SW 1271 (cell line): ENCODE data around the gene COL5A1.

Experiments used
- DNase-seq, 2 experiments: peaks; one replicate each; lab custom pipeline; 2025; lab: John Stamatoyannopoulos, UW

The COL5A1 gene

GRCh38 chr9:134818591-134818990 lies 177.0 kb downstream of the COL5A1 start:
- DNase-seq, result no peak

GRCh38 chr9:134820901-134821300 lies 179.3 kb downstream of the COL5A1 start:
- DNase-seq, result no peak

- no peak for DNase-seq
These were observed 180.9 kb downstream of the COL5A1 start for GRCh38 chr9:134822541-134822940.

- DNase-seq, result no peak
These were observed 182.0 kb downstream of the COL5A1 start for GRCh38 chr9:134823623-134824022.

- no peak for DNase-seq
These were observed 183.0 kb downstream of the COL5A1 start for GRCh38 chr9:134824583-134824982.

- no peak for DNase-seq
These were observed 183.4 kb downstream of the COL5A1 start for GRCh38 chr9:134825025-134825424.

GRCh38 chr9:134826336-134827285 lies 185.0 kb downstream of the COL5A1 start:
- no peak for DNase-seq

GRCh38 chr9:134827559-134827958 lies 186.0 kb downstream of the COL5A1 start:
- DNase-seq, result no peak

GRCh38 chr9:134827993-134828392 lies 186.4 kb downstream of the COL5A1 start:
- no peak for DNase-seq

GRCh38 chr9:134828892-134829291 lies 187.3 kb downstream of the COL5A1 start:
- no peak for DNase-seq

GRCh38 chr9:134829356-134829937 lies 187.8 kb downstream of the COL5A1 start:
- no peak for DNase-seq

- DNase-seq, result no peak
These were observed 188.5 kb downstream of the COL5A1 start for GRCh38 chr9:134830126-134830525.

- no peak for DNase-seq
These were observed 189.5 kb downstream of the COL5A1 start for GRCh38 chr9:134830926-134831720.

GRCh38 chr9:134832471-134832870 lies 190.9 kb downstream of the COL5A1 start:
- no peak for DNase-seq

GRCh38 chr9:134833294-134833880 lies 191.8 kb downstream of the COL5A1 start:
- DNase-seq, result no peak

- DNase-seq, result no peak
These were observed 192.8 kb downstream of the COL5A1 start for GRCh38 chr9:134834217-134834956.

- no peak for DNase-seq
These were observed 193.4 kb downstream of the COL5A1 start for GRCh38 chr9:134834957-134835419.

- no peak for DNase-seq
These were observed 193.8 kb downstream of the COL5A1 start for GRCh38 chr9:134835448-134835847.

- no peak for DNase-seq
These were observed 194.4 kb downstream of the COL5A1 start for GRCh38 chr9:134835987-134836386.

GRCh38 chr9:134836406-134836970 lies 194.9 kb downstream of the COL5A1 start:
- no peak for DNase-seq

GRCh38 chr9:134837529-134837928 lies 195.9 kb downstream of the COL5A1 start:
- DNase-seq, result no peak
